ENCODE results near the gene CES4A.
A peak's percentile ranks its signal among the peaks of the same experiment; 100 is the strongest.
"Not testable (repeated sequence)": the region's sequence is repeated elsewhere in the genome, so short reads cannot be mapped to it uniquely, and the experiment has no call there.

Gene CES4A

GRCh38 chr16:66964049-66964448 is 24.3 kb upstream of the CES4A start:
- no peak for TF ChIP-seq POLR2A (IDR thresholded peaks at IDR 0.05; ENCODE audit: low read depth, low read length)
- no peak for FAIRE-seq
- DNase-seq (ENCODE audit: insufficient read length, low spot score) = no peak

- TF ChIP-seq POLR2A (IDR thresholded peaks at IDR 0.05; ENCODE audit: low read depth, low read length) = no peak
- DNase-seq (ENCODE audit: insufficient read length, low spot score) (no peak), FAIRE-seq (no peak)
Measured at GRCh38 chr16:66968847-66969246, 19.5 kb upstream of the CES4A start.

- TF ChIP-seq POLR2A (IDR thresholded peaks at IDR 0.05; ENCODE audit: low read depth, low read length) = no peak
- DNase-seq (ENCODE audit: insufficient read length, low spot score) = peak; percentile 67
- FAIRE-seq = no peak
Measured at GRCh38 chr16:66970775-66971720, 17.3 kb upstream of the CES4A start.

GRCh38 chr16:66972983-66973382 is 15.4 kb upstream of the CES4A start:
- no peak for TF ChIP-seq POLR2A (IDR thresholded peaks at IDR 0.05; ENCODE audit: low read depth, low read length)
- no peak for FAIRE-seq
- no peak for DNase-seq (ENCODE audit: insufficient read length, low spot score)

GRCh38 chr16:66973716-66974115 is 14.7 kb upstream of the CES4A start:
- no peak for FAIRE-seq
- no peak for DNase-seq (ENCODE audit: insufficient read length, low spot score)
- TF ChIP-seq POLR2A (IDR thresholded peaks at IDR 0.05; ENCODE audit: low read depth, low read length) = no peak

GRCh38 chr16:66974156-66974931 is 14.0 kb upstream of the CES4A start:
- not testable (repeated sequence) for DNase-seq (ENCODE audit: insufficient read length, low spot score); FAIRE-seq

DNA sequence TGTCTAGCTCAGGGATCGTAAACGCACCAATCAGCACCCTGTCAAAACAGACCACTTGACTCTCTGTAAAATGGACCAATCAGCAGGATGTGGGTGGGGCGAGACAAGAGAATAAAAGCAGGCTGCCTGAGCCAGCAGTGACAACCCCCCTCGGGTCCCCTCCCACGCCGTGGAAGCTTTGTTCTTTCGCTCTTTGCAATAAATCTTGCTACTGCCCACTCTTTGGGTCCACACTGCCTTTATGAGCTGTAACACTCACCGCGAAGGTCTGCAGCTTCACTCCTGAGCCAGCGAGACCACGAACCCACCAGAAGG is 13.5 kb upstream of the CES4A start:
- not testable (repeated sequence) for FAIRE-seq; DNase-seq (ENCODE audit: insufficient read length, low spot score)

- no peak for TF ChIP-seq POLR2A (IDR thresholded peaks at IDR 0.05; ENCODE audit: low read depth, low read length)
- FAIRE-seq (no peak), DNase-seq (ENCODE audit: insufficient read length, low spot score) (no peak)
Measured at GRCh38 chr16:66975302-66975893, 13.0 kb upstream of the CES4A start.

GRCh38 chr16:66976746-66977145 is 11.6 kb upstream of the CES4A start:
- TF ChIP-seq POLR2A (IDR thresholded peaks at IDR 0.05; ENCODE audit: low read depth, low read length) = no peak
- FAIRE-seq = no peak
- no peak for DNase-seq (ENCODE audit: insufficient read length, low spot score)

GRCh38 chr16:66977341-66978113 is 10.9 kb upstream of the CES4A start:
- DNase-seq (ENCODE audit: insufficient read length, low spot score) = peak; percentile 84
- peak; percentile 70 for FAIRE-seq
- TF ChIP-seq POLR2A (IDR thresholded peaks at IDR 0.05; ENCODE audit: low read depth, low read length) = no peak

- DNase-seq (ENCODE audit: insufficient read length, low spot score) = peak; percentile 71
- FAIRE-seq = no peak
- no peak for TF ChIP-seq POLR2A (IDR thresholded peaks at IDR 0.05; ENCODE audit: low read depth, low read length)
Measured at GRCh38 chr16:66979011-66979717, 9.2 kb upstream of the CES4A start.

DNA sequence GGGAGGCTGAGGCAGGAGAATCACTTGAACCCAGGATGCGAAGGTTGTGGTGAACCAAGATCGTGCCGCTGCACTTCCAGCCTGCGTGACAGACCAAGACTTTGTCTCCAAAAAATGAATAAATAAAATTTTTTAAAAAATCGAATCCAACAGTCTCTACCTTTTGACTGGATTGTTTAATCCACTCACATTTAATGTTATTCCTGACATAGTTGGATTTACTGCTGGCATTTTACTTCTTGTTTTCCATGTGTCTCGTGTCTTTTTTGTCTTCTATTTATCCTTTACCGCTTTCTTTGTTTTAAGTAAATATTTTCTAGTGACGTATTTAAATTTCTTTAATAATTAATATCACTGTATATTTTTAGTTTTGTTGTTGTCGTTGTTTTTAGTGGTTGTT is 5.4 kb upstream of the CES4A start:
- DNase-seq (ENCODE audit: insufficient read length, low spot score) = no peak
- TF ChIP-seq POLR2A (IDR thresholded peaks at IDR 0.05; ENCODE audit: low read depth, low read length) = no peak
- no peak for FAIRE-seq

GRCh38 chr16:66984892-66985311 is 3.5 kb upstream of the CES4A start:
- DNase-seq (ENCODE audit: insufficient read length, low spot score) (no peak), FAIRE-seq (no peak)
- no peak for TF ChIP-seq POLR2A (IDR thresholded peaks at IDR 0.05; ENCODE audit: low read depth, low read length)
